Activated naive CD4-positive, alpha-beta T cell treated with anti-CD3 and anti-CD28 coated beads for 36 hours (primary cell): Measurements from ENCODE around the gene SERPINA5. TPM values are rescaled to one million over a fixed set of nuclear protein-coding genes. Genes with fewer than 3 reads are reported as not detected.

ENCODE experiments used
- CTCF ChIA-PET: fragments of 350-600 bp; sonication (Branson Sonifier 250); formaldehyde crosslinking; loops from one replicate; lab custom pipeline; 2021; ENCODE audit warnings: antibody characterized with exemption; lab: Charles Lee
- DNase-seq: peaks from one replicate; pipeline ENCODE4 v3.0.0-alpha.2; 2020
- H3K27ac Mint-ChIP-seq: one replicate; pipeline ENCODE4 v1.8.0; 2021; ENCODE audit warnings: mild to moderate bottlenecking, mixed read lengths
- H3K27me3 Mint-ChIP-seq: one replicate; pipeline ENCODE4 v1.8.0; 2021; ENCODE audit warnings: low read depth, mixed read lengths
- H3K36me3 Mint-ChIP-seq: one replicate; pipeline ENCODE4 v1.8.0; 2021; ENCODE audit warnings: low read depth, mixed read lengths
- H3K4me1 Mint-ChIP-seq: one replicate; pipeline ENCODE4 v1.8.0; 2021; ENCODE audit warnings: low read depth, mixed read lengths
- H3K4me3 Mint-ChIP-seq: one replicate; pipeline ENCODE4 v1.8.0; 2021; ENCODE audit warnings: mild to moderate bottlenecking, moderate library complexity, mixed read lengths
- H3K9me3 Mint-ChIP-seq: one replicate; pipeline ENCODE4 v1.8.0; 2021; ENCODE audit warnings: mixed read lengths
- intact Hi-C: fragments of 100-400 bp; cut with micrococcal nuclease; formaldehyde crosslinking; loops from one replicate; pipeline ENCODE4 v1.15.1; 2023
- total RNA-seq, 2 experiments: library from RNA; stranded (reverse); gene quantifications; one replicate each; pipeline ENCODE4 v1.2.3, GENCODE V29; 2021

The SERPINA5 gene
- total RNA-seq, 2 experiments from 2014 or later: not detected

GRCh38 chr14:94543449-94544124 is 37.6 kb upstream of the SERPINA5 start:
- DNase-seq: no peak
- Mint-ChIP-seq H3K9me3 (peaks cover 2% of the 10 kb centered on the region), H3K4me3 (no peak overlapping the region), H3K27ac (no peak overlapping the region), H3K27me3 (peaks cover 7% of the 10 kb centered on the region), H3K4me1 (no peaks in the 10 kb centered on the region), H3K36me3 (no peaks in the 10 kb centered on the region)
- CTCF ChIA-PET: no interaction called here
- intact Hi-C loops: no loop called here

GRCh38 chr14:94544726-94545125 is 36.5 kb upstream of the SERPINA5 start:
- DNase-seq: no peak
- H3K36me3 Mint-ChIP-seq: no peaks in the 10 kb centered on the region
- H3K27ac Mint-ChIP-seq: no peak overlapping the region
- CTCF ChIA-PET: no interaction called here
- no peaks in the 10 kb centered on the region for H3K4me1 Mint-ChIP-seq
- intact Hi-C loops: no loop called here
- peaks cover 2% of the 10 kb centered on the region for H3K9me3 Mint-ChIP-seq
- no peaks in the 10 kb centered on the region for H3K27me3 Mint-ChIP-seq
- H3K4me3 Mint-ChIP-seq: no peak overlapping the region

- H3K27ac Mint-ChIP-seq: no peak overlapping the region
- H3K36me3 Mint-ChIP-seq: no peaks in the 10 kb centered on the region
- H3K9me3 Mint-ChIP-seq: peaks cover 2% of the 10 kb centered on the region
- no peaks in the 10 kb centered on the region for H3K27me3 Mint-ChIP-seq
- H3K4me1 Mint-ChIP-seq: no peaks in the 10 kb centered on the region
- no peak overlapping the region for H3K4me3 Mint-ChIP-seq
- no peak for DNase-seq
- CTCF ChIA-PET: no interaction called here
- intact Hi-C loops: no loop called here
These were observed 35.9 kb upstream of the SERPINA5 start for GRCh38 chr14:94545131-94545841.

GRCh38 chr14:94547151-94547680 is 34.0 kb upstream of the SERPINA5 start:
- CTCF ChIA-PET: no interaction called here
- H3K9me3 Mint-ChIP-seq: peaks cover 2% of the 10 kb centered on the region
- H3K27me3 Mint-ChIP-seq: peaks cover 12% of the 10 kb centered on the region
- H3K4me1 Mint-ChIP-seq: no peaks in the 10 kb centered on the region
- no peaks in the 10 kb centered on the region for H3K36me3 Mint-ChIP-seq
- no peak for DNase-seq
- H3K4me3 Mint-ChIP-seq: no peak overlapping the region
- no peak overlapping the region for H3K27ac Mint-ChIP-seq
- intact Hi-C loops: no loop called here

- Mint-ChIP-seq H3K4me3 (no peak overlapping the region), H3K9me3 (peaks cover 2% of the 10 kb centered on the region), H3K4me1 (no peaks in the 10 kb centered on the region), H3K27ac (no peak overlapping the region), H3K27me3 (peaks cover 16% of the 10 kb centered on the region), H3K36me3 (no peaks in the 10 kb centered on the region)
- CTCF ChIA-PET: interaction anchor here (1.5 kb wide), 1 partner anchor 8 kb away, joined by 9 read pairs; no protein-coding TSS in a partner anchor
- intact Hi-C loops: loop anchor here (2.0 kb wide), 2 partner anchors 125 to 415 kb away; no protein-coding TSS in a partner anchor
- no peak for DNase-seq
These were observed 33.5 kb upstream of the SERPINA5 start for GRCh38 chr14:94547726-94548125.

- H3K4me3 Mint-ChIP-seq: no peak overlapping the region
- intact Hi-C loops: loop anchor here (2.0 kb wide), 2 partner anchors 126 to 416 kb away; no protein-coding TSS in a partner anchor
- CTCF ChIA-PET: interaction anchor here (0.5 to 1.6 kb wide), 20 partner anchors 9 to 840 kb away, joined by 3 to 11 read pairs (median 3); partner anchors contain the start of gene SERPINA4
- no peaks in the 10 kb centered on the region for H3K4me1 Mint-ChIP-seq
- H3K27me3 Mint-ChIP-seq: peaks cover 21% of the 10 kb centered on the region
- H3K36me3 Mint-ChIP-seq: no peaks in the 10 kb centered on the region
- DNase-seq: no peak
- H3K27ac Mint-ChIP-seq: no peak overlapping the region
- peaks cover 2% of the 10 kb centered on the region for H3K9me3 Mint-ChIP-seq
These were observed 32.9 kb upstream of the SERPINA5 start for GRCh38 chr14:94548131-94548998.

GRCh38 chr14:94548999-94549985 is 31.9 kb upstream of the SERPINA5 start:
- H3K36me3 Mint-ChIP-seq: no peaks in the 10 kb centered on the region
- H3K4me1 Mint-ChIP-seq: no peaks in the 10 kb centered on the region
- CTCF ChIA-PET: interaction anchor here (0.6 to 1.6 kb wide), 21 partner anchors 8 to 839 kb away, joined by 3 to 11 read pairs (median 3); partner anchors contain the start of gene SERPINA4
- peaks cover 2% of the 10 kb centered on the region for H3K9me3 Mint-ChIP-seq
- DNase-seq: peak; percentile 75
- no peak overlapping the region for H3K4me3 Mint-ChIP-seq
- peaks cover 26% of the 10 kb centered on the region for H3K27me3 Mint-ChIP-seq
- intact Hi-C loops: loop anchor here (2.0 kb wide), 2 partner anchors 126 to 416 kb away; no protein-coding TSS in a partner anchor
- no peak overlapping the region for H3K27ac Mint-ChIP-seq

GRCh38 chr14:94550041-94550440 is 31.2 kb upstream of the SERPINA5 start:
- Mint-ChIP-seq H3K36me3 (no peaks in the 10 kb centered on the region), H3K9me3 (peaks cover 6% of the 10 kb centered on the region), H3K4me3 (no peak overlapping the region), H3K4me1 (no peaks in the 10 kb centered on the region), H3K27me3 (peaks cover 31% of the 10 kb centered on the region), H3K27ac (no peak overlapping the region)
- intact Hi-C loops: no loop called here
- no peak for DNase-seq
- CTCF ChIA-PET: interaction anchor here (0.7 kb wide), 1 partner anchor 142 kb away, joined by 3 read pairs; no protein-coding TSS in a partner anchor

GRCh38 chr14:94555991-94556390 is 25.2 kb upstream of the SERPINA5 start:
- Mint-ChIP-seq H3K27ac (no peak overlapping the region), H3K4me1 (no peaks in the 10 kb centered on the region), H3K9me3 (peaks cover 7% of the 10 kb centered on the region), H3K36me3 (no peaks in the 10 kb centered on the region), H3K27me3 (peaks cover 44% of the 10 kb centered on the region), H3K4me3 (no peak overlapping the region)
- intact Hi-C loops: no loop called here
- no peak for DNase-seq
- CTCF ChIA-PET: no interaction called here

- Mint-ChIP-seq H3K4me3 (no peak overlapping the region), H3K36me3 (no peaks in the 10 kb centered on the region), H3K9me3 (peaks cover 7% of the 10 kb centered on the region), H3K4me1 (no peaks in the 10 kb centered on the region), H3K27me3 (peaks cover 35% of the 10 kb centered on the region), H3K27ac (no peak overlapping the region)
- DNase-seq: no peak
- intact Hi-C loops: no loop called here
- CTCF ChIA-PET: interaction anchor here (1.0 kb wide), 1 partner anchor 8 kb away, joined by 3 read pairs; no protein-coding TSS in a partner anchor
These were observed 23.9 kb upstream of the SERPINA5 start for GRCh38 chr14:94557327-94557726.

GRCh38 chr14:94558842-94559241 is 22.4 kb upstream of the SERPINA5 start:
- Mint-ChIP-seq H3K4me3 (no peak overlapping the region), H3K27me3 (peaks cover 25% of the 10 kb centered on the region), H3K27ac (no peak overlapping the region), H3K9me3 (peaks cover 7% of the 10 kb centered on the region), H3K36me3 (no peaks in the 10 kb centered on the region), H3K4me1 (no peaks in the 10 kb centered on the region)
- CTCF ChIA-PET: no interaction called here
- no peak for DNase-seq
- intact Hi-C loops: no loop called here
